H1 (cell line): ENCODE data around the gene KRT10. TPM values are rescaled to one million over a fixed set of nuclear protein-coding genes. Genes with fewer than 3 reads are reported as not detected.

ENCODE experiments used
- CREB1 ChIP-seq: IDR thresholded peaks from 2 replicates; pipeline ENCODE4 v1.6.1; 2012; ENCODE audit warnings: inconsistent platforms
- NANOG ChIP-seq: IDR thresholded peaks from 2 replicates; pipeline ENCODE4 v1.6.1; 2011; ENCODE audit warnings: low read length, low read depth, mild to moderate bottlenecking, inconsistent platforms; ENCODE audit not compliant: insufficient read depth, poor library complexity, severe bottlenecking
- PHF8 ChIP-seq: fragments of 200-600 bp; sonication (generic); conservative IDR thresholded peaks from 2 replicates; pipeline ENCODE4 v1.7.1; 2012; ENCODE audit warnings: low read depth, mild to moderate bottlenecking, inconsistent platforms, low read length, moderate library complexity
- RFX5 ChIP-seq: IDR thresholded peaks from 2 replicates; pipeline ENCODE4 v1.6.1; 2011; ENCODE audit warnings: low read depth, low read length, improper control_type of control experiment, borderline replicate concordance
- SUZ12 ChIP-seq: fragments of 200-600 bp; sonication (generic); IDR thresholded peaks from 2 replicates; pipeline ENCODE4 v1.6.1; 2012; ENCODE audit warnings: mild to moderate bottlenecking, inconsistent platforms, low read length, moderate library complexity, mixed read lengths
- ZNF274 ChIP-seq: IDR thresholded peaks from 2 replicates; pipeline ENCODE4 v1.7.0; 2012; ENCODE audit warnings: low read length, borderline replicate concordance; ENCODE audit errors: extremely low read depth
- polyA plus RNA-seq, 7 experiments: library from polyadenylated mRNA; depleted of rRNA in 3 of 7; stranded (reverse) in 5 of 7; unstranded in 2 of 7; fragments of >200 nt in 5 of 7; fragments of 200-250 nt in 2 of 7; gene quantifications; 1 replicate in 5 of 7; 2 replicates in 1 of 7; 4 replicates in 1 of 7; pipeline versions ENCODE4 v1.2.1 to v1.2.3, GENCODE V29; 2011 to 2013; ENCODE audit warnings: missing spikeins in 2 of 7, mixed read lengths in 2 of 7
- total RNA-seq: library from RNA; stranded (reverse); fragmentation: NEBNext Ultra II Directional; extraction: Animal tissue kit (Norgen Biotek cat#: 25700); gene quantifications from 2 replicates; pipeline ENCODE4 v1.2.1, GENCODE V29; 2021

The KRT10 gene
- total and polyA plus RNA-seq, 2 of the 8 experiments (the other 6 are each of a cell fraction or from before 2014, with no cell fraction given): 3.5 to 39.4 TPM

- TF ChIP-seq CREB1: no peak
- no peak for TF ChIP-seq NANOG
- no peak for TF ChIP-seq RFX5
- no peak for TF ChIP-seq PHF8
- no peak for TF ChIP-seq ZNF274
- no peak for TF ChIP-seq SUZ12
- TF ChIP-seq, all 59 proteins: peak for 0
Measured at GRCh38 chr17:40857535-40857934, 35.1 kb upstream of the KRT10 start (continued).
